ENCODE results near the gene ADH1C.

ADH1C gene

DNA sequence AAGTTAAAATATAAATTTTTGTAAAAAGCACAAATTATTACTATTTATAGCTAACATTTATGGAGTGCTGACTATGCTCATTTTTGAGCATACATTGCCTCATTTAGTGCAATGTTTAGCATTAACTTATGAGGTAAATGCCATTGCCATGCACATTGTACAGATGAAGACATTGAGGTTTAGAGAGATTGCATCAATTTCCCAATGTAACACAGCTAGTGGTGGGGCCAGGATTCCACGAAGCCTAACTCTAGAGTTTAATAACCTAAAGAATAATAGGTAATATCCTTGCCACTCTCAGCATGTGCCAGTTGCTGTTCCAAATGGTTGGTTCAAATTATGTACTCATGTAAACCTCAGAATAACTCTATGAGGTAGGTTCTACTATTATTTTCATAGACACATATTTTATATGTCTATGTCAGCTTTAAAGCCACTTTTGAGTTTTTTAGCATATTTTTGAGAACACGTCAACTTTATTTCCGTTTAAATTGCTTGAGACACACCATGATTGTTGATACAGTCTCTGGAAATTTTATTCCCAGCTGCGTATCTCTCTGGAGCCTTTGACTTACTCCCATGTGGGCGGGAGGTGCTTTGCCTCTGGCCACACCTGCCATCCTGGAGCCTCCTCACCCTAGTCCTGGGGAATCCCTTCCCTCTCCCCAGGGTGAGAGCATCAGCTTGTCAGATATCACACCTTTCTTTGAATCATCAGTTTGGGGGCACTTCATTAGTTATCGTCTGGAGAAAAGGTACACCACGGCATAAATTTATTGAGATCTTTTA, 51.0 kb downstream of the ADH1C start:
- peak in 1 of 2 experiments; percentile 11 for DNase-seq (ENCODE audit: low read depth in 2 of 2)

DNA sequence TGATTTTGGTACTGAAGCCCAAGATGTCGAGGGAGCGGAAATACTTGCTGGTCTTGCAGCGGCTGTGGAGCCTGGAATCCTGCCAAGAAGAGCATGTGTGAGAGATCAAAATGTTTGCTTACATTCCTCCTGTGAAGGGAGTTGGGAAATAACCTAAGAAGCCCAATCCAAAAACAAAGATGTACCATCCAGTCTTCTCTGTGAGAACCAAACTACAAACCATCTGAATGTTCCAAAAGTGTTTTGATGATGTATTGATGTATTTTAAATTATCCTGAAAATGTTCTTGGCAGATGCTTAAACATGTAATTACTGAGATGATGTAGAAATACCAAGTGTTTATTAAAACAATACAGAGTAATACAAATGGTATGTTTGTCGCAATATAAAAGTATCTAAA, 51.6 kb downstream of the ADH1C start:
- peak; percentile 82 to 84 for DNase-seq (ENCODE audit: low read depth in 2 of 2)

DNA sequence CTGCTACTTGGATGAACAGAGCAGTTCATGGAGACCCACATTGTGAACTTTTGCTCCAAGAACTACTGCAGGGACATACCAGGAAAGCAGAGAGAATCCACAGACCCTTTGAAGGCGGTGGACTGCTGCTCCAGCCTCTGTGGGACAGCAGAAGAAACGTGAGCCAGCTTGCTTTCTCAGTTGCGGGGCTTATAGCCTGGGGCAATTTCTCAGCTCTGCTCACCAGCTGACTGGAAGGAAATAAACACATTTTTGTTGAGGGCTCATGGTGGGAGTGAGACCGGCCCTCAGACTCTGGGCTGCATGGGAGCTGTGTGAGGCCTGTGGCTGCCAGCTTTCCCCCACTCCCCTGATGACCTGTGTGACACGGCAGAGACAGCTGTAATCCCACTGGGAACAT, 59.2 kb downstream of the ADH1C start:
- no peak for DNase-seq (ENCODE audit: low read depth in 2 of 2)

DNA sequence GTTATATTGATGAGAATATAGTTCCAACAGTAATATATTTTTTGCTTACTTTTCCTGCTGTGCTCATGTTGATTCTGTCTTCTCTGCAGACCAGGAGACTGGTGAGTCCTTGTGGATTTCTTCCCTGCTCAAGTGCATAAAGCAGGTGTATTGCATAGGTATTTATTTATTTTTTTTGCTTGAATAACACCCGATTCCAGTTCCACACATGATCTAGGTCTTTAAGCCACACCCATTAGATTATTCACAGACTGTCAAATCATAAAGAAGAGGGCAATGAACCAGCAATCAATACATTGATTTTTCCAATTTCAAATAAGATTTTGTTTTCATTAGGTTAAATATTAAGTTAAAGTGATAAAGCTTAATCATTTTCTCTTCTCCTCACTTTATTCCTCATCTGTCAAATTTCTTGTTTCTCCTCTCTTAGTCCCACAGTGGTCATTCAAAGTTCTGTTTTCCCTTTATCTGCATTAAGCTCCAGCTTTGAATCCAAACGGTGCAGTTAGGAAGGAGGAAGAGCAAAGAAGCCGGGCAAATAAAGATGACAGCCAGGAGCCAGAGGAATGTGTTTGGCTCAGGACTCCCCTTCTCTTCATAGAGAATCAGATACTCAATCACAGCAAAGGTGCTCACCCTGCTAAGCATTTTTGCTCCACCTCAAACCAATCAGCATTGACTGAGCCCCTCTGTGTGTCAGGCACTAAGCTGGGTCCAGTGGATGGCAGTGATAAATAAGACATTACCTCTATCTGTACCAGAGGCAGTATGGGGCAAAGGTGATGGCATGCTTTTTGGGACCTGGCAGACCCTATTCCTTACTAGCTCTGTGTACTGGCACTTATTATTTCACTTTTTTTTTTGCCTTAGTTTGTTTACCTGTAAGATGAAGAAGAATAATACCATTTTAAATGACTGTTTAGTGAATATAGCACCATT, 61.4 kb downstream of the ADH1C start, which contains the start of gene ADH1A:
ADH1A (minus strand) TSS at position 138 of the 939 bp plus-strand sequence; CDS start at position 67, 71 bp downstream.
- no peak for DNase-seq (ENCODE audit: low read depth in 2 of 2)

Data from fibroblast of skin of left quadriceps (primary cell).